Tibial artery (tissue), 4 donors: Measurements from ENCODE around the gene CAMTA1.
A peak's percentile ranks its signal among the peaks of the same experiment; 100 is the strongest.

Experiments
- DNase-seq, 2 donors: peaks; one replicate each; pipeline ENCODE4 v3.0.0-alpha.2; 2019
- H3K27ac ChIP-seq, 2 donors: fragments of 200-600 bp; sonication (generic) in 1 of 2; 1 replicate in 1 of 2; 2 replicates in 1 of 2; pipeline ENCODE4 v1.5.1; 2018 to 2019; ENCODE audit warnings: mild to moderate bottlenecking in 1 of 2
- H3K27me3 ChIP-seq, 2 donors: fragments of 200-600 bp; sonication (generic) in 1 of 2; one replicate each; pipeline versions ENCODE4 v1.5.1 to v1.6.0; 2016 to 2019
- H3K36me3 ChIP-seq, 3 donors: fragments of 200-600 bp; sonication (generic) in 2 of 3; one replicate each; pipeline ENCODE4 v1.5.1; 2016 to 2019; ENCODE audit warnings: mild to moderate bottlenecking in 2 of 3
- H3K4me1 ChIP-seq, 4 donors: fragments of 200-600 bp; sonication (generic) in 2 of 4; 1 replicate in 3 of 4; 2 replicates in 1 of 4; pipeline ENCODE4 v1.5.1; 2016 to 2019
- H3K4me3 ChIP-seq, 2 donors: fragments of 200-600 bp; sonication (generic) in 1 of 2; 1 replicate in 1 of 2; 2 replicates in 1 of 2; pipeline ENCODE4 v1.5.1; 2018 to 2019; ENCODE audit warnings: mild to moderate bottlenecking in 2 of 2
- H3K9me3 ChIP-seq, 3 donors: fragments of 200-600 bp; sonication (generic) in 1 of 3; one replicate each; pipeline ENCODE4 v1.5.1; 2016 to 2019
- intact Hi-C: fragments of 100-400 bp; cut with DNase I; formaldehyde crosslinking; loops from one replicate; pipeline ENCODE4 v1.15.0; 2023; ENCODE audit warnings: low total_unique reads
- TF ChIP-seq, protein P1 (sequence below), 2 experiments: fragments of 200-600 bp in 1 of 2; fragments of 450-650 bp in 1 of 2; IDR thresholded peaks; one replicate each; pipeline ENCODE4 v1.5.1; 2017 to 2019; ENCODE audit warnings: antibody characterized with exemption in 2 of 2, mild to moderate bottlenecking in 1 of 2, moderate library complexity in 1 of 2

The CAMTA1 gene

GRCh38 chr1:6935361-6935883 lies 150.2 kb downstream of the CAMTA1 start:
- Histone ChIP-seq H3K36me3 (no peaks in the 10 kb centered on the region), H3K9me3 (no peaks in the 10 kb centered on the region), H3K4me3 (peak overlapping the region; percentile 12 to 31), H3K27ac (peak overlapping the region in 1 of 2 donors; percentile 22), H3K27me3 (no peaks in the 10 kb centered on the region), H3K4me1 (peaks cover 0 to 14% (median 6%) of the 10 kb centered on the region in 4 donors)
- intact Hi-C loops: no loop called here
- no peak for DNase-seq
- TF ChIP-seq, protein P1, sequence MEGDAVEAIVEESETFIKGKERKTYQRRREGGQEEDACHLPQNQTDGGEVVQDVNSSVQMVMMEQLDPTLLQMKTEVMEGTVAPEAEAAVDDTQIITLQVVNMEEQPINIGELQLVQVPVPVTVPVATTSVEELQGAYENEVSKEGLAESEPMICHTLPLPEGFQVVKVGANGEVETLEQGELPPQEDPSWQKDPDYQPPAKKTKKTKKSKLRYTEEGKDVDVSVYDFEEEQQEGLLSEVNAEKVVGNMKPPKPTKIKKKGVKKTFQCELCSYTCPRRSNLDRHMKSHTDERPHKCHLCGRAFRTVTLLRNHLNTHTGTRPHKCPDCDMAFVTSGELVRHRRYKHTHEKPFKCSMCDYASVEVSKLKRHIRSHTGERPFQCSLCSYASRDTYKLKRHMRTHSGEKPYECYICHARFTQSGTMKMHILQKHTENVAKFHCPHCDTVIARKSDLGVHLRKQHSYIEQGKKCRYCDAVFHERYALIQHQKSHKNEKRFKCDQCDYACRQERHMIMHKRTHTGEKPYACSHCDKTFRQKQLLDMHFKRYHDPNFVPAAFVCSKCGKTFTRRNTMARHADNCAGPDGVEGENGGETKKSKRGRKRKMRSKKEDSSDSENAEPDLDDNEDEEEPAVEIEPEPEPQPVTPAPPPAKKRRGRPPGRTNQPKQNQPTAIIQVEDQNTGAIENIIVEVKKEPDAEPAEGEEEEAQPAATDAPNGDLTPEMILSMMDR (IDR thresholded peaks at IDR 0.05): no peak

GRCh38 chr1:6935911-6936690 lies 150.8 kb downstream of the CAMTA1 start:
- peaks cover 0 to 14% (median 6%) of the 10 kb centered on the region in 4 donors for H3K4me1 ChIP-seq
- peak overlapping the region; percentile 12 to 31 for H3K4me3 ChIP-seq
- DNase-seq: no peak
- peak overlapping the region in 1 of 2 donors; percentile 22 for H3K27ac ChIP-seq
- H3K9me3 ChIP-seq: no peaks in the 10 kb centered on the region
- peaks cover 0 to 5% of the 10 kb centered on the region in 2 donors for H3K27me3 ChIP-seq
- intact Hi-C loops: no loop called here
- H3K36me3 ChIP-seq: no peaks in the 10 kb centered on the region
- TF ChIP-seq, protein P1 (IDR thresholded peaks at IDR 0.05): no peak

GRCh38 chr1:6937048-6937447 lies 151.8 kb downstream of the CAMTA1 start:
- H3K27ac ChIP-seq: no peak overlapping the region
- DNase-seq: no peak
- peaks cover 0 to 14% (median 6%) of the 10 kb centered on the region in 4 donors for H3K4me1 ChIP-seq
- no peaks in the 10 kb centered on the region for H3K36me3 ChIP-seq
- no peaks in the 10 kb centered on the region for H3K9me3 ChIP-seq
- H3K4me3 ChIP-seq: no peak overlapping the region
- peaks cover 0 to 9% of the 10 kb centered on the region in 2 donors for H3K27me3 ChIP-seq
- TF ChIP-seq, protein P1 (IDR thresholded peaks at IDR 0.05): no peak
- intact Hi-C loops: no loop called here

DNA sequence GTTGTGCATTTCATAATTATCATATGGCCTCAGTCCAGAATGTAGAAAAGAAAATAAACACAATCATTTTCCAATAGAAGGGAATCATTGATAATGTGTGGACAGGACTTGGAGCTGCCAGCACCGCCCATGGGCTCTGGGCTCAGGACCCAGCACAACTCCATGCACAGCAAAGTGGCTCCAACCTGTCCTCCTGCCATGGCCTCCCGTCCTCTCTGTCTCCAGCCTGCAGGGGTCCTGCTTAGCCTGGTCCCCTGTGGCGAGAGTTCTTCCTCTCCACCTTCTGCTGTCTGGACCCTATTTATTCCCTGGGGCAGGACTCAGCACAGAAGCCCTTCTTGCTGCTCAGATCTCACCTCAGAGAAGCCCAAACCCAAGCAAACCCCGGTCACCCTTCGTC lies 154.1 kb downstream of the CAMTA1 start:
- Histone ChIP-seq H3K27ac (no peak overlapping the region), H3K4me1 (peaks cover 0 to 14% (median 6%) of the 10 kb centered on the region in 4 donors), H3K36me3 (no peaks in the 10 kb centered on the region), H3K9me3 (no peaks in the 10 kb centered on the region), H3K27me3 (peaks cover 0 to 9% of the 10 kb centered on the region in 2 donors), H3K4me3 (no peak overlapping the region)
- TF ChIP-seq, protein P1 (IDR thresholded peaks at IDR 0.05): no peak
- intact Hi-C loops: no loop called here
- DNase-seq: no peak

GRCh38 chr1:6941786-6942185 lies 156.5 kb downstream of the CAMTA1 start:
- intact Hi-C loops: no loop called here
- H3K9me3 ChIP-seq: no peaks in the 10 kb centered on the region
- TF ChIP-seq, protein P1 (IDR thresholded peaks at IDR 0.05): no peak
- H3K4me1 ChIP-seq: no peaks in the 10 kb centered on the region
- H3K27me3 ChIP-seq: peaks cover 0 to 9% of the 10 kb centered on the region in 2 donors
- no peaks in the 10 kb centered on the region for H3K36me3 ChIP-seq
- no peak for DNase-seq
- H3K4me3 ChIP-seq: no peak overlapping the region
- no peak overlapping the region for H3K27ac ChIP-seq
